Mesothelial cell of epicardium (in vitro differentiated cells): ENCODE results near the gene COMMD7. TPM values are rescaled to one million over a fixed set of nuclear protein-coding genes. Genes with fewer than 3 reads are reported as not detected.
"Not testable (repeated sequence)": the region's sequence is repeated elsewhere in the genome, so short reads cannot be mapped to it uniquely, and the experiment has no call there.

Source experiments
- DNase-seq, 2 experiments: peaks; one replicate each; pipeline ENCODE4 v3.0.0; 2021; ENCODE audit warnings: low spot score in 2 of 2; ENCODE audit not compliant: unreplicated experiment in 2 of 2
- H3K27ac Mint-ChIP-seq: 2 replicates; pipeline ENCODE4 v1.8.0; 2021; ENCODE audit warnings: mixed read lengths
- H3K27me3 Mint-ChIP-seq: 2 replicates; pipeline ENCODE4 v1.8.0; 2021; ENCODE audit warnings: low read depth, mixed read lengths
- H3K36me3 Mint-ChIP-seq: 2 replicates; pipeline ENCODE4 v1.8.0; 2021; ENCODE audit warnings: mixed read lengths
- H3K4me1 Mint-ChIP-seq: 2 replicates; pipeline ENCODE4 v1.8.0; 2021; ENCODE audit warnings: mixed read lengths
- H3K4me3 Mint-ChIP-seq: 2 replicates; pipeline ENCODE4 v1.8.0; 2021; ENCODE audit warnings: mild to moderate bottlenecking, moderate library complexity, mixed read lengths
- H3K9me3 Mint-ChIP-seq: 2 replicates; pipeline ENCODE4 v1.8.0; 2021; ENCODE audit warnings: mixed read lengths
- CTCF ChIP-seq: fragments of 200-600 bp; sonication (generic); IDR thresholded peaks from one replicate; pipeline ENCODE4 v1.5.0; 2021; ENCODE audit warnings: antibody characterized with exemption; ENCODE audit not compliant: unreplicated experiment
- total RNA-seq: library from RNA; stranded (reverse); gene quantifications from 3 replicates; pipeline ENCODE4 v1.2.1, GENCODE V29; 2021

Gene COMMD7
- total RNA-seq, 1 donor from 2014 or later = 40.8 TPM

- Mint-ChIP-seq H3K27ac (peak overlapping the region; percentile 35), H3K4me3 (no peak overlapping the region), H3K9me3 (no peaks in the 10 kb centered on the region), H3K27me3 (no peaks in the 10 kb centered on the region), H3K4me1 (no peaks in the 10 kb centered on the region), H3K36me3 (peaks cover 19% of the 10 kb centered on the region)
- no peak for DNase-seq
- no peak for TF ChIP-seq CTCF
Measured at GRCh38 chr20:32718749-32719348, 24.4 kb downstream of the COMMD7 start.

- Mint-ChIP-seq H3K27me3 (no peaks in the 10 kb centered on the region), H3K27ac (no peak overlapping the region), H3K4me3 (no peak overlapping the region), H3K4me1 (peaks cover 8% of the 10 kb centered on the region), H3K36me3 (peaks cover 20% of the 10 kb centered on the region), H3K9me3 (no peaks in the 10 kb centered on the region)
- DNase-seq = no peak
- TF ChIP-seq CTCF = no peak
Measured at GRCh38 chr20:32711346-32711745, 31.9 kb downstream of the COMMD7 start.

- Mint-ChIP-seq H3K27ac (peak overlapping the region; percentile 82), H3K4me3 (no peak overlapping the region), H3K4me1 (peaks cover 8% of the 10 kb centered on the region), H3K36me3 (peaks cover 21% of the 10 kb centered on the region), H3K9me3 (no peaks in the 10 kb centered on the region), H3K27me3 (no peaks in the 10 kb centered on the region)
- no peak for DNase-seq
- TF ChIP-seq CTCF = no peak
Measured at GRCh38 chr20:32709632-32710121, 33.6 kb downstream of the COMMD7 start.

GRCh38 chr20:32709029-32709631 is 34.1 kb downstream of the COMMD7 start:
- Mint-ChIP-seq H3K36me3 (peaks cover 27% of the 10 kb centered on the region), H3K27ac (peak overlapping the region; percentile 82)
- not testable (repeated sequence) for H3K27me3 Mint-ChIP-seq, H3K4me1 Mint-ChIP-seq, H3K4me3 Mint-ChIP-seq, DNase-seq, H3K9me3 Mint-ChIP-seq

- H3K9me3 Mint-ChIP-seq = no peaks in the 10 kb centered on the region
- H3K4me3 Mint-ChIP-seq = no peak overlapping the region
- TF ChIP-seq CTCF = no peak
- no peak overlapping the region for H3K27ac Mint-ChIP-seq
- DNase-seq = no peak
- peaks cover 29% of the 10 kb centered on the region for H3K36me3 Mint-ChIP-seq
- peaks cover 8% of the 10 kb centered on the region for H3K4me1 Mint-ChIP-seq
- H3K27me3 Mint-ChIP-seq = no peaks in the 10 kb centered on the region
Measured at GRCh38 chr20:32707691-32708581, 35.3 kb downstream of the COMMD7 start.

- DNase-seq = no peak
- Mint-ChIP-seq H3K4me3 (no peak overlapping the region), H3K36me3 (peaks cover 37% of the 10 kb centered on the region), H3K27me3 (no peaks in the 10 kb centered on the region), H3K27ac (no peak overlapping the region), H3K4me1 (peaks cover 12% of the 10 kb centered on the region), H3K9me3 (no peaks in the 10 kb centered on the region)
- TF ChIP-seq CTCF = no peak
Measured at GRCh38 chr20:32706486-32706885, 36.8 kb downstream of the COMMD7 start.
